SK-N-SH (cell line): ENCODE measurements around the gene ACAP1. TPM values are rescaled to one million over a fixed set of nuclear protein-coding genes. Genes with fewer than 3 reads are reported as not detected.

Experiments
- CTCF ChIA-PET: fragments of 300-600, 350-600 bp; formaldehyde crosslinking; extraction: SDS; loops from one replicate; lab custom pipeline; 2021; lab: Yijun Ruan, JAX
- POLR2A ChIA-PET: fragments of 350-600 bp; sonication (Branson Sonifier 250); formaldehyde crosslinking; extraction: SDS; loops from one replicate; lab custom pipeline; 2020; ENCODE audit warnings: antibody characterized with exemption, inconsistent platforms; lab: Yijun Ruan, JAX
- DNase-seq: peaks from one replicate; pipeline ENCODE4 v3.0.0; 2012
- H2AFZ ChIP-seq: fragments of 200-600 bp; sonication (generic); 2 replicates; pipeline ENCODE4 v1.8.1; 2016; ENCODE audit warnings: antibody characterized with exemption, mild to moderate bottlenecking, low read depth
- H3F3A ChIP-seq: fragments of 200-600 bp; sonication (generic); replicated peaks from 2 replicates; pipeline ENCODE3; 2016; ENCODE audit warnings: antibody characterized with exemption, mild to moderate bottlenecking; ENCODE audit not compliant: insufficient read depth
- H3K27ac ChIP-seq, 2 experiments: fragments of 200-500 bp in 1 of 2; fragments of 200-600 bp in 1 of 2; sonication (Bioruptor generic) in 1 of 2; sonication (generic), shearing (Covaris generic) in 1 of 2; 2 replicates each; pipeline versions ENCODE4 v1.5.1 to v1.6.1; 2014 to 2016; ENCODE audit warnings: low read depth in 2 of 2, inconsistent platforms in 1 of 2, low read length in 1 of 2, mild to moderate bottlenecking in 1 of 2, mixed read lengths in 1 of 2
- H3K27me3 ChIP-seq: fragments of 200-600 bp; sonication (generic), shearing (Covaris generic); 2 replicates; pipeline ENCODE4 v1.6.1; 2016; ENCODE audit warnings: mixed run types; ENCODE audit not compliant: insufficient read depth
- H3K36me3 ChIP-seq, 2 experiments: fragments of 200-500 bp in 1 of 2; fragments of 200-600 bp in 1 of 2; sonication (Bioruptor generic) in 1 of 2; sonication (generic) in 1 of 2; replicated peaks in 1 of 2; 2 replicates each; pipeline versions ENCODE3 to v1.5.1; 2014 to 2016; ENCODE audit warnings: low read length in 1 of 2, mild to moderate bottlenecking in 1 of 2; ENCODE audit not compliant: insufficient read depth in 2 of 2, control insufficient read depth in 1 of 2
- H3K4me1 ChIP-seq, 2 experiments: fragments of 200-500 bp in 1 of 2; fragments of 200-600 bp in 1 of 2; sonication (Bioruptor generic) in 1 of 2; sonication (generic), shearing (Covaris generic) in 1 of 2; 2 replicates each; pipeline versions ENCODE4 v1.5.1 to v1.6.1; 2014 to 2016; ENCODE audit warnings: low read depth in 1 of 2, low read length in 1 of 2, mixed run types in 1 of 2; ENCODE audit not compliant: insufficient read depth in 2 of 2, control insufficient read depth in 1 of 2
- H3K4me2 ChIP-seq: fragments of 200-600 bp; sonication (generic), shearing (Covaris generic); 2 replicates; pipeline ENCODE4 v1.6.1; 2017; ENCODE audit warnings: mixed run types
- H3K4me3 ChIP-seq, 2 experiments: fragments of 200-500 bp in 1 of 2; fragments of 200-600 bp in 1 of 2; sonication (Bioruptor generic) in 1 of 2; sonication (generic), shearing (Covaris generic) in 1 of 2; 2 replicates each; pipeline versions ENCODE4 v1.5.1 to v1.8.1; 2014 to 2016; ENCODE audit warnings: low read depth in 2 of 2, inconsistent platforms in 1 of 2, low read length in 1 of 2, mild to moderate bottlenecking in 1 of 2, mixed read lengths in 1 of 2, moderate library complexity in 1 of 2
- H3K79me2 ChIP-seq: fragments of 200-600 bp; sonication (generic); 2 replicates; pipeline ENCODE4 v1.8.1; 2017; ENCODE audit warnings: mild to moderate bottlenecking; ENCODE audit not compliant: insufficient read depth
- H3K9ac ChIP-seq: fragments of 200-600 bp; sonication (generic); 2 replicates; pipeline ENCODE4 v1.6.1; 2017; ENCODE audit warnings: mixed run types
- H3K9me2 ChIP-seq: fragments of 200-600 bp; sonication (generic); 2 replicates; pipeline ENCODE4 v1.6.1; 2017; ENCODE audit warnings: mixed run types
- H3K9me3 ChIP-seq: fragments of 200-600 bp; sonication (generic); 2 replicates; pipeline ENCODE4 v1.6.1; 2017; ENCODE audit warnings: mixed run types, mild to moderate bottlenecking, moderate library complexity
- H4K20me1 ChIP-seq: fragments of 200-600 bp; sonication (generic); 2 replicates; pipeline ENCODE4 v1.6.1; 2017; ENCODE audit warnings: mild to moderate bottlenecking, mixed run types; ENCODE audit not compliant: insufficient read depth
- EZH2phosphoT487 ChIP-seq: fragments of 200-600 bp; sonication (generic); IDR thresholded peaks from 2 replicates; pipeline ENCODE4 v1.6.1; 2017; ENCODE audit warnings: low read depth, mixed run types, mild to moderate bottlenecking, antibody characterized with exemption, moderate library complexity, borderline replicate concordance
- FOSL2 ChIP-seq: IDR thresholded peaks from 2 replicates; pipeline ENCODE4 v1.4.0; 2012; ENCODE audit warnings: low read depth, mild to moderate bottlenecking, moderate library complexity, borderline replicate concordance
- FOXJ3 ChIP-seq: sonication (generic); formaldehyde crosslinking; IDR thresholded peaks from 2 replicates; pipeline ENCODE4 v1.5.1; 2020; ENCODE audit warnings: mild to moderate bottlenecking, missing genetic modification reagents
- FOXM1 ChIP-seq: IDR thresholded peaks from 2 replicates; pipeline ENCODE4 v1.4.0; 2012; ENCODE audit warnings: low read depth, mild to moderate bottlenecking
- NRF1 ChIP-seq: IDR thresholded peaks from 2 replicates; pipeline ENCODE4 v1.6.1; 2012; ENCODE audit warnings: low read depth, mild to moderate bottlenecking, low read length
- SIN3A ChIP-seq: IDR thresholded peaks from 2 replicates; pipeline ENCODE4 v1.6.1; 2012; ENCODE audit warnings: low read depth, mild to moderate bottlenecking, low read length, moderate library complexity, borderline replicate concordance
- TEAD4 ChIP-seq: IDR thresholded peaks from 2 replicates; pipeline ENCODE4 v1.4.0; 2012; ENCODE audit warnings: mild to moderate bottlenecking, borderline replicate concordance; ENCODE audit not compliant: insufficient read depth
- WGBS: methylation state at CpG from one replicate; pipeline ENCODE4 v1.1.6; 2017; ENCODE audit warnings: low lambda C conversion rate; 5-methylcytosine and 5-hydroxymethylcytosine counted together
- polyA plus RNA-seq, 3 experiments: library from polyadenylated mRNA; depleted of rRNA; stranded (reverse); fragments of >200 nt; gene quantifications; 2 replicates each; pipeline ENCODE4 v1.2.3, GENCODE V29; 2012
- TF ChIP-seq, protein P1 (sequence below): IDR thresholded peaks from 2 replicates; pipeline ENCODE4 v1.6.1; 2012; ENCODE audit warnings: mild to moderate bottlenecking, low read depth, low read length, moderate library complexity
- TF ChIP-seq, protein P2 (sequence below): IDR thresholded peaks from 2 replicates; pipeline ENCODE4 v1.4.0; 2012; ENCODE audit warnings: low read depth, borderline replicate concordance
- TF ChIP-seq, protein P3 (sequence below): fragments of 150-350 bp; IDR thresholded peaks from 2 replicates; pipeline ENCODE4 v1.6.1; 2017; ENCODE audit warnings: antibody characterized with exemption, low read length, low read depth, borderline replicate concordance
- TF ChIP-seq, protein P4 (sequence below): IDR thresholded peaks from 2 replicates; pipeline ENCODE4; 2012
- TF ChIP-seq, protein P5 (sequence below): IDR thresholded peaks from 2 replicates; pipeline ENCODE4 v1.4.0; 2012; ENCODE audit warnings: low read depth, borderline replicate concordance

Gene ACAP1
- polyA plus RNA-seq, 1 of the 3 experiments (the other 2 are of a cell fraction) = 0.71 TPM

DNA sequence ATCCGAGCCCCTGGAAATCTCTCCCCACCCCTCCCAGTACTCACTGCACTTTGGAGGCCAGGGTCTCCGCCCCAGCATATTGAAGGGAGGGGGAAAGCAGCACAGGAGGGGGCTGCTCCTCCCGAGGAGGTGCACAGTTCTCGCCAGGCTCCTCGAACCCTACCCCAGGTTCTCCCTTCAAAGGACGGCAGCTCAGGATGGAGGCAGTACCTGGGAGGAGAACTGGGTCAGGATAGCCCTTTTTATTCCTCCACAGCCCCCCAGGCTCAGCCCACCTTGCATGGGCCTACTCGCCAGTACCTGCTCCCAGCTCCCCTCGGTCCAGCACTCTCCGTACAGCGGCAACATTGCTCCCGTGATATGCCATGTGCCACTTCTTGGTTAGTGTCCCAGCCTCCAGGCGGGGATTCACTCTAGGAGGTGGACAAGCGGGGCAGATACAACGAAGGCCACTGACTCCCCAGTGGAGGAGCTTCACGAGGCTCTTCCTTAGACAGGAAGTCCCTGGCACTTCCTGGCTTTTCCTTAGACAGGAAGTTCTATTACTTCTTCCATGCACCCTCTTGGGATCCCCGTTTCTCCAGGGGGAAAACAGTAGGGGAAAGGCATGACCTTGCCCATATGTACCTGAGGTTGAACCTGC is 19.0 kb upstream of the ACAP1 start:
- peaks cover 24% of the 10 kb centered on the region for H3K79me2 ChIP-seq
- H3K36me3 ChIP-seq = peaks cover 30 to 51% of the 10 kb centered on the region in 2 experiments
- TF ChIP-seq, protein P1, sequence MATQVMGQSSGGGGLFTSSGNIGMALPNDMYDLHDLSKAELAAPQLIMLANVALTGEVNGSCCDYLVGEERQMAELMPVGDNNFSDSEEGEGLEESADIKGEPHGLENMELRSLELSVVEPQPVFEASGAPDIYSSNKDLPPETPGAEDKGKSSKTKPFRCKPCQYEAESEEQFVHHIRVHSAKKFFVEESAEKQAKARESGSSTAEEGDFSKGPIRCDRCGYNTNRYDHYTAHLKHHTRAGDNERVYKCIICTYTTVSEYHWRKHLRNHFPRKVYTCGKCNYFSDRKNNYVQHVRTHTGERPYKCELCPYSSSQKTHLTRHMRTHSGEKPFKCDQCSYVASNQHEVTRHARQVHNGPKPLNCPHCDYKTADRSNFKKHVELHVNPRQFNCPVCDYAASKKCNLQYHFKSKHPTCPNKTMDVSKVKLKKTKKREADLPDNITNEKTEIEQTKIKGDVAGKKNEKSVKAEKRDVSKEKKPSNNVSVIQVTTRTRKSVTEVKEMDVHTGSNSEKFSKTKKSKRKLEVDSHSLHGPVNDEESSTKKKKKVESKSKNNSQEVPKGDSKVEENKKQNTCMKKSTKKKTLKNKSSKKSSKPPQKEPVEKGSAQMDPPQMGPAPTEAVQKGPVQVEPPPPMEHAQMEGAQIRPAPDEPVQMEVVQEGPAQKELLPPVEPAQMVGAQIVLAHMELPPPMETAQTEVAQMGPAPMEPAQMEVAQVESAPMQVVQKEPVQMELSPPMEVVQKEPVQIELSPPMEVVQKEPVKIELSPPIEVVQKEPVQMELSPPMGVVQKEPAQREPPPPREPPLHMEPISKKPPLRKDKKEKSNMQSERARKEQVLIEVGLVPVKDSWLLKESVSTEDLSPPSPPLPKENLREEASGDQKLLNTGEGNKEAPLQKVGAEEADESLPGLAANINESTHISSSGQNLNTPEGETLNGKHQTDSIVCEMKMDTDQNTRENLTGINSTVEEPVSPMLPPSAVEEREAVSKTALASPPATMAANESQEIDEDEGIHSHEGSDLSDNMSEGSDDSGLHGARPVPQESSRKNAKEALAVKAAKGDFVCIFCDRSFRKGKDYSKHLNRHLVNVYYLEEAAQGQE = no peak
- TF ChIP-seq TEAD4 (no peak), FOXJ3 (no peak), FOXM1 (no peak), EZH2phosphoT487 (no peak), FOSL2 (no peak), SIN3A (no peak), NRF1 (no peak)
- TF ChIP-seq, protein P2, sequence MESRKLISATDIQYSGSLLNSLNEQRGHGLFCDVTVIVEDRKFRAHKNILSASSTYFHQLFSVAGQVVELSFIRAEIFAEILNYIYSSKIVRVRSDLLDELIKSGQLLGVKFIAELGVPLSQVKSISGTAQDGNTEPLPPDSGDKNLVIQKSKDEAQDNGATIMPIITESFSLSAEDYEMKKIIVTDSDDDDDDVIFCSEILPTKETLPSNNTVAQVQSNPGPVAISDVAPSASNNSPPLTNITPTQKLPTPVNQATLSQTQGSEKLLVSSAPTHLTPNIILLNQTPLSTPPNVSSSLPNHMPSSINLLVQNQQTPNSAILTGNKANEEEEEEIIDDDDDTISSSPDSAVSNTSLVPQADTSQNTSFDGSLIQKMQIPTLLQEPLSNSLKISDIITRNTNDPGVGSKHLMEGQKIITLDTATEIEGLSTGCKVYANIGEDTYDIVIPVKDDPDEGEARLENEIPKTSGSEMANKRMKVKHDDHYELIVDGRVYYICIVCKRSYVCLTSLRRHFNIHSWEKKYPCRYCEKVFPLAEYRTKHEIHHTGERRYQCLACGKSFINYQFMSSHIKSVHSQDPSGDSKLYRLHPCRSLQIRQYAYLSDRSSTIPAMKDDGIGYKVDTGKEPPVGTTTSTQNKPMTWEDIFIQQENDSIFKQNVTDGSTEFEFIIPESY = no peak
- TF ChIP-seq, protein P3, sequence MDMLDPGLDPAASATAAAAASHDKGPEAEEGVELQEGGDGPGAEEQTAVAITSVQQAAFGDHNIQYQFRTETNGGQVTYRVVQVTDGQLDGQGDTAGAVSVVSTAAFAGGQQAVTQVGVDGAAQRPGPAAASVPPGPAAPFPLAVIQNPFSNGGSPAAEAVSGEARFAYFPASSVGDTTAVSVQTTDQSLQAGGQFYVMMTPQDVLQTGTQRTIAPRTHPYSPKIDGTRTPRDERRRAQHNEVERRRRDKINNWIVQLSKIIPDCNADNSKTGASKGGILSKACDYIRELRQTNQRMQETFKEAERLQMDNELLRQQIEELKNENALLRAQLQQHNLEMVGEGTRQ = no peak
- TF ChIP-seq, protein P4, sequence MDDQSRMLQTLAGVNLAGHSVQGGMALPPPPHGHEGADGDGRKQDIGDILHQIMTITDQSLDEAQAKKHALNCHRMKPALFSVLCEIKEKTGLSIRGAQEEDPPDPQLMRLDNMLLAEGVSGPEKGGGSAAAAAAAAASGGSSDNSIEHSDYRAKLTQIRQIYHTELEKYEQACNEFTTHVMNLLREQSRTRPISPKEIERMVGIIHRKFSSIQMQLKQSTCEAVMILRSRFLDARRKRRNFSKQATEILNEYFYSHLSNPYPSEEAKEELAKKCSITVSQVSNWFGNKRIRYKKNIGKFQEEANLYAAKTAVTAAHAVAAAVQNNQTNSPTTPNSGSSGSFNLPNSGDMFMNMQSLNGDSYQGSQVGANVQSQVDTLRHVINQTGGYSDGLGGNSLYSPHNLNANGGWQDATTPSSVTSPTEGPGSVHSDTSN = no peak
- TF ChIP-seq, protein P5, sequence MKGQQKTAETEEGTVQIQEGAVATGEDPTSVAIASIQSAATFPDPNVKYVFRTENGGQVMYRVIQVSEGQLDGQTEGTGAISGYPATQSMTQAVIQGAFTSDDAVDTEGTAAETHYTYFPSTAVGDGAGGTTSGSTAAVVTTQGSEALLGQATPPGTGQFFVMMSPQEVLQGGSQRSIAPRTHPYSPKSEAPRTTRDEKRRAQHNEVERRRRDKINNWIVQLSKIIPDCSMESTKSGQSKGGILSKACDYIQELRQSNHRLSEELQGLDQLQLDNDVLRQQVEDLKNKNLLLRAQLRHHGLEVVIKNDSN = no peak
- H3K4me2 ChIP-seq = no peak overlapping the region
- H3K9me2 ChIP-seq = no peaks in the 10 kb centered on the region
- H3F3A ChIP-seq = peaks cover 29% of the 10 kb centered on the region
- peak; percentile 9 for DNase-seq
- no peak overlapping the region for H3K9ac ChIP-seq
- H3K27me3 ChIP-seq = no peaks in the 10 kb centered on the region
- peaks cover 23% of the 10 kb centered on the region for H4K20me1 ChIP-seq
- H3K4me1 ChIP-seq = peaks cover 10 to 30% of the 10 kb centered on the region in 2 experiments; a peak in 3 of 4 replicates
- POLR2A ChIA-PET = interaction anchor here (0.8 kb wide), 1 partner anchor 34 kb away, joined by 3 read pairs; no protein-coding TSS in a partner anchor
- no peak overlapping the region for H3K4me3 ChIP-seq
- CTCF ChIA-PET = interaction anchor here (0.7 to 2.9 kb wide), 4 partner anchors 7 to 271 kb away, joined by 3 to 12 read pairs (median 6); no protein-coding TSS in a partner anchor
- 91% methylated on average over 15 of the region's 16 CpGs for WGBS
- H3K27ac ChIP-seq = no peak overlapping the region
- H3K9me3 ChIP-seq = no peaks in the 10 kb centered on the region
- H2AFZ ChIP-seq = no peak overlapping the region
